HG03039 (cell line): Measurements from ENCODE around the gene POLR2L.

ENCODE experiments used
- ATAC-seq: cut with Tn5 transposase; IDR thresholded peaks from one replicate; pipeline ENCODE4 v1.9.1; 2021; ENCODE audit warnings: mild to moderate bottlenecking, moderate library complexity; ENCODE audit not compliant: unreplicated experiment

Gene POLR2L

GRCh38 chr11:813456-814096, 28.8 kb downstream of the POLR2L start:
- ATAC-seq = no peak

DNA sequence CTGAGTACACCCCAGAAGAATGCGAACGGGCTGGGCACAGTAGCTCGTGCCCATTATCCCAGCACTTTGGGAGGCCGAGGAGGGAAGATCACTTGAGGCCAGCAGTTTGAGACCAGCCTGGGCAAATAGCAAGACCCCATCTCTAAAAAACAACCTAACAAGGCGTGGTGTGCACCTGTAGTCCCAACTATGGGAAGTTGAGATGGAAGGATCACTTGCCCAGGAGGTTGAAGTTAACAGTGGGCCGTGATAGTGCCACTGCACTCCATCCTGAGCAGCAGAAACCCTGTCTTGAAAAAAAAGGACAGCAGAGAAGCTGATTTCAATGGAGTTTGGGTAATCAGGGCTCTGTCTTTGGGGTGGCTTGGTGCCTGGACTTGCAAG, 29.3 kb downstream of the POLR2L start:
- no peak for ATAC-seq

DNA sequence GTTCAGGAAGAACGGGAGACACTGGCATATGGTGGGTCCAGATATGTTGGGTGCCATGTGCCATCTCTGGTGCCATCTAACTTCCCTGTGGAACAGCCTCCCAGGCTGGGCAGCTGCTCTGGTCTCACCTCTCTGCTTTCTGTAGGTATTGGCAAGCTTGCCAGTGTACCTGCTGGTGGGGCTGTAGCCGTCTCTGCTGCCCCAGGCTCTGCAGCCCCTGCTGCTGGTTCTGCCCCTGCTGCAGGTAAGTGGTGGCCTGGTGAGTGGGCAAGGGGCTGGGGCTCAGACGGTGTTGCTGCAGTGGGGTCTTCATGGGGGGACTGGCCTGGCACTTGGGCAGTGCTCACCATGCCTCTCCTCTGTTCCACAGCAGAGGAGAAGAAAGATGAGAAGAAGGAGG, 29.9 kb downstream of the POLR2L start:
- ATAC-seq = no peak

DNA sequence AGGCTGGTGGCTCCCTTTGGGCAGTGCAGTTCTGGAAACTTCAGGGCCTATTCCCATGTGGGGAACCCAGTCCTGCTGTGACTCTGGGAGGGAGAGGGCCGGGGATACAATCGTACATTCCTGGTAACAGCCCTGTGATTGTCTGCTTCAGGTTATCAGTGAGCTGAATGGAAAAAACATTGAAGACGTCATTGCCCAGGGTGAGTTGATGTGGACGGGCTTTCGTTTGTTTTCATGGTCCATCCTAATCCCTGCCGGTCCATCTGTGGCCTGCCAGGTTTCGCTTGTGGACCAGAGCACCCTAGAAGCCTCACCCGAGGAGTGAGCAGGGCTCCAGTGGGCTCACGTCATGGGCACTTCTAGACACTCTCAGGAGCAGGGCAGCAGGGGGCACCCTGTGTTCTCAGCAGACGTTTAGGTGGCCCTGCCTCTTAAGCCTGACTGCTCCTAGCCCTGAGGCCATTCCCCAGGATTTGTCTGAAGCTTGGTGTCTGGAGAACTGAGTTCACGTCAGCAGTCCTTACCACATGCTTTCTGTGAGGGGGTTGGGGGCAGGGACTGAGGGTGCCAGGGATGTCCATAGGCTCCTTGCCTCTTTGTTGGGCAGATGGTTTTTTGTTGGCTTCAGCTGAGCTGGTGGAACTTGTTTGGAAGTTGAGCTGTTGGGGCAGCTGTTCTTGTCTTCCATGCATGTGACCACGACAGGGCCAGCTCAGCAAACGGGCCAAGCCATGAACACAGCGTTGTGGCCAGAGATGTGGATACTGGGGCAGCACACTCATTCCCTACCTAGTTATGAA, 30.7 kb downstream of the POLR2L start:
- ATAC-seq = no peak

DNA sequence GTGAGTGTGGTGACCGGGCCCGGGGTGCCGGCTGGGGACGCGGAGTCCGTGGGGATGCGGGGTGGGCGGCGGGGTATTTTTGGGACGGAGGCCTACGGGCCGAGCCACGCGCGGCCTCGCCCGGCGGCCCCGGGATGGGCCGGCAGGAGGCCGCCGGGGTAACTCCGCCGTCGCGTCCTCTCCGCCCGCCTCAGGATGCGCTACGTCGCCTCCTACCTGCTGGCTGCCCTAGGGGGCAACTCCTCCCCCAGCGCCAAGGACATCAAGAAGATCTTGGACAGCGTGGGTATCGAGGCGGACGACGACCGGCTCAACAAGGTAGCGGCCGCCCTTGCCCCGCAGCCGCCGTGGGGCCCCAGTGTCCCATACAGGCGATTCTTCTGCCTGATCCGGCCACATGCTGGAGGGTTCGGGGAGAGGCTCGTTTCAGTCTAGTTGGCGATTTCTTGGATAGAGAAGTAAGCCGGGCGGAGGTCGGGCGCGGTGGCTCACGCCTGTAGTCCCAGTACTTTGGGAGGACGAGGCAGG, 32.2 kb downstream of the POLR2L start:
- no peak for ATAC-seq

GRCh38 chr11:809287-810039, 32.9 kb downstream of the POLR2L start, which contains the start of gene RPLP2:
Gene RPLP2, plus strand, starts transcription at chr11:809967. Its CDS starts 268 bp downstream, at chr11:810235.
- ATAC-seq = peak; percentile 58

- ATAC-seq = no peak
Observed at GRCh38 chr11:808427-809286, 33.7 kb downstream of the POLR2L start.

GRCh38 chr11:804599-804964, 37.7 kb downstream of the POLR2L start:
- no peak for ATAC-seq

- no peak for ATAC-seq
Observed at GRCh38 chr11:803770-804598, 38.3 kb downstream of the POLR2L start.

DNA sequence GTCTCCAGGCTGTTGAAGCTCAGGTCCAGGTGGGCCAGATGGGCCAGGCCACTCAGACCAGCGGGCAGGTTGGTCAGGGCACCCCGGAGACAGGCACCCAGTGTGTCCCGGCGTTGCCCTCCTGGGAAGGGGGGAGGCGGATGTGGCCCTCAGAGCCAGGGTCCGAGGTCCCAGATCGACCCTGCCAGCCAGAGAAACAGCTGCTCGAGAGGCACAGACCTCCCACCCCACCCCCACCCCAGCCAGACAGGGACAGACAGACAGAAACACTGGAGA, 38.9 kb downstream of the POLR2L start:
- no peak for ATAC-seq

GRCh38 chr11:802693-803466, 39.4 kb downstream of the POLR2L start:
- no peak for ATAC-seq

DNA sequence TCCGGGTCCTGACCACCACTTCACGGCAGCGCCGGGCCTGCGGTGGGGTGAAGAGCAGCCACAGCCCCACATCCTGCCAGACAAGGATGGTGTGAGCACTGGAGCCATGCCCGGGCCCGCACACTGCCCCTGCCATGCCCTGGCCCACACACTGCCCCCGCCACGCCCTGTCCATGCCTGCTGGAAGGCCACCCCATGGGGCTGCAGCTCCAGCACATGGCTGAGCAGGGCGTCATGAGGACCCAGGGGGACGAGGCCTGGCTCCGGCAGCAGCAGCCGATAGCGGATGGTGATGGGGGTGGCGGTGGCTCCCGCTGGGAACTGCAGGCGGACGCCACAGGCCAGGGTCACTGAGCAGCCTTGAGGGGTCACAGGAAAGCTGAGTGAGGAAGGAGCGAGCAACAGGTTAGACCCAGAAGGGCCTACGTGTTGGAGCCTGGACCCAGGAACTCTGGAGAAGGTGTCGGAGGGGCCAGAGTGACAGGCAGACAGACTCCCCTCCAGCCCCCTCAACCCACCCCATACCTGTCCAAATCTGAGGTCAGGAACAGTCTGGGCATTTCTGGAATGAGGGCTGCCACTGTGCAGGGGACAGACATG, 40.2 kb downstream of the POLR2L start:
- ATAC-seq = no peak

DNA sequence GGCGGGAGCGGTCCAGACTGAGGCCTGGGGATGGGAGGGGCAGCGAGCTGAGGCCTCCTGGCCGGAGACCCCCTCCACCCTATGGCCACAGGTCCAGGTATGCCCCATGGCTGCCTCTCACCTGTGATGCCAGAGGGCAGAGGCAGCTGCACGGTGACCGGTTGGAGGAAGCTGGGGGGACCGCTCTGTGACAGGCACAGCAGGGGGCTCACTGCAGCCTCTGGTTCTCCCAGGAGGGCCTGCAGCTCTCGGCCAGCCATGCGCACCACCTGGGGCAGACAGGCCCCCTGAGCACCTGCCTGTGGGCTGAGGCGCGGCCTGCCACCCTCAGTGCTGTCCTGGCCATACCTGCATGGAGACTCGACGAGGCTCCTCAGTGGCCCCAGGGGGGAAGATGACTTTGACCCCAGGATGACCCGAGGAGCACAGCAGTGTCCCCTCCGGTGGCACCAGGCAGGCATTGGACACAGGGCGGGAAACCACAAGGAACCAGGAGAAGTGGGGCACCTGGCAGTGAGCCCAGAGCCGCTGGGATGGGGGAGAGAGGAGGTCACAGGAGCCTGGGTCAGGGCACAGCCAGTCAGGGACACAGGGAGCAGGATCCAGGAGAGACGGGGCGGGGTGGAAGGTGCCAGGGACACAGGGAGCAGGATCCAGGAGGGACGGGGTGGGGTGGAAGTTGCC, 41.1 kb downstream of the POLR2L start:
- ATAC-seq = no peak

- no peak for ATAC-seq
Observed at GRCh38 chr11:800473-800872, 41.9 kb downstream of the POLR2L start.

- ATAC-seq = no peak
Observed at GRCh38 chr11:799641-800316, 42.5 kb downstream of the POLR2L start.

- peak; percentile 37 for ATAC-seq
Observed at GRCh38 chr11:798093-798713, 44.1 kb downstream of the POLR2L start, which contains the start of gene SLC25A22. Gene SLC25A22, minus strand, starts transcription at chr11:798281. Its CDS starts 3,275 bp downstream, at chr11:795006.
